Measurements from ENCODE around the gene SLC24A2.
"Not testable (repeated sequence)": the region's sequence is repeated elsewhere in the genome, so short reads cannot be mapped to it uniquely, and the experiment has no call there.

The SLC24A2 gene

GRCh38 chr9:19788614-19789271, at the start of gene SLC24A2:
TSS of gene SLC24A2 (minus strand) at chr9:19789037.
- DNase-seq (ENCODE audit: low read depth, low spot score), result no peak

GRCh38 chr9:19833331-19833730, 44.5 kb upstream of the SLC24A2 start:
- not testable (repeated sequence) for DNase-seq (ENCODE audit: low read depth, low spot score)

- DNase-seq (ENCODE audit: low read depth, low spot score), result no peak
Measured at GRCh38 chr9:19830796-19831195, 42.0 kb upstream of the SLC24A2 start.

DNA sequence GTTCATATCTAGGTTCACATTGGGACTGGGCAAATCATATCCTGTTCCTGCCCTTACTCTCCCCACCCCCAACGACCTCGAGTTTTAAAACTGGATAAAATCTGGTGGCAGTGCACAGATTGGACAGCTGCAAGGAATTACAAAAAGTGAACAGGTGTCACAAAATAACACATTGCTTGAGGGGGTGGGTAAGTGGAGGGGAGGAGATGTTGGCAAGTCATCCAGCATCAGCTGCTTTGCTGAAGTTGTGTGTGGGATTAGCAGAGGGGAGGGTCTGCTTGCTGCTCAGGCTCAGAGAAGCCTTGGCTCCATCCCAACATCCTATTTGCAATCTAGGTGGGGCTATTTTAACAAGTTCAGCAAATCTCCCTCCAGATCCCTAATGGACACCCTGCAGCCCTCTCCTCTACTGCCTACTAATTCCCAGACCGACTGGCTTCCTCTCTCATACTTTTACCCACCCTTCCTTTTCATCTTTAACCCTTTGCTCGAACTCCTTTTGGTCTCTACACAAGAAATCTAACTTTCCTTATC, 39.8 kb upstream of the SLC24A2 start:
- no peak for DNase-seq (ENCODE audit: low read depth, low spot score)

GRCh38 chr9:19816769-19817168, 27.9 kb upstream of the SLC24A2 start:
- no peak for DNase-seq (ENCODE audit: low read depth, low spot score)

GRCh38 chr9:19812194-19812593, 23.4 kb upstream of the SLC24A2 start:
- no peak for DNase-seq (ENCODE audit: low read depth, low spot score)

- no peak for DNase-seq (ENCODE audit: low read depth, low spot score)
Measured at GRCh38 chr9:19809422-19810269, 20.8 kb upstream of the SLC24A2 start.

- no peak for DNase-seq (ENCODE audit: low read depth, low spot score)
Measured at GRCh38 chr9:19807182-19807892, 18.5 kb upstream of the SLC24A2 start.

- no peak for DNase-seq (ENCODE audit: low read depth, low spot score)
Measured at GRCh38 chr9:19804431-19804830, 15.6 kb upstream of the SLC24A2 start.

DNA sequence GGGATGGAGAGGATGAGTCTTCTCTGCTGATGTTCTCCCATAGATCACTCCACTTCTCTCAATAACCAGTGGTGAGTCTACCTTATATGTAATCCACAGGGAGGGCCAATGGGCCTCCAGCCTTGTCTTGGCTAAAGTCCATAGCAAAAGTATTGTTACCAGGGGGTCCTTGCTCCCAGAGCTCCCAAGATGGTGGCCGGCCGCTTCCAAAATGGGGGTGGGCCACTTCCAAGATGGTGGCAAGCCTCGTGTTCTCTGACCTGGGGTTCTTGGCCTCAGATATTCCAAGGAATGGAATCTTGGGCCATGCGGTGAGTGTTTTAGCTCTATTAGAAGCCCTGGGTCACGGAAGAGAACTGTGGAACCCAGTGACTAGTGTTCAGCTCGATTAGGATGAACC, 12.0 kb upstream of the SLC24A2 start:
- DNase-seq (ENCODE audit: low read depth, low spot score), result no peak

DNA sequence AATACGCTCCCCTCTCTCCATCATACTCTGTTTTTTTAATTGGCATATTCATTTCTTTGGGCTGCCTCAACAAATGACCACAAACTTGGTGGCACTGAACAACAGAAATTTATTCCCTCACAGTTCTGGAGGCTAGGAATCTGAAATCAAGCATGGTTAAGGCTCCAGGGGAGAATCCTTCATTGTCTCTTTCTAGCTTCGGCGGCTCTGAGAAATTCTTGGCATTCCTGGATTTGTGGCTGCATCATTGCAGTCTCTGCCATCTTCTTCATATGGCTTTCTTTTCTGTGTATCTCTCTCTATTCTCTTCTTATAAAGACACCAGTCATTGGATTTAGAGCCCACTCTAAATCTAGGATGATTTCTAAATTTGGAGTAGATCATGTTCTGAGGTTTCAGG, 10.9 kb upstream of the SLC24A2 start:
- DNase-seq (ENCODE audit: low read depth, low spot score), result no peak

- DNase-seq (ENCODE audit: low read depth, low spot score), result no peak
Measured at GRCh38 chr9:19788152-19788551, 685 bp downstream of the SLC24A2 start.

GRCh38 chr9:19787672-19788071, 1.2 kb downstream of the SLC24A2 start:
- no peak for DNase-seq (ENCODE audit: low read depth, low spot score)

- no peak for DNase-seq (ENCODE audit: low read depth, low spot score)
Measured at GRCh38 chr9:19785230-19785629, 3.6 kb downstream of the SLC24A2 start.

GRCh38 chr9:19784136-19784535, 4.7 kb downstream of the SLC24A2 start:
- DNase-seq (ENCODE audit: low read depth, low spot score), result no peak

- DNase-seq (ENCODE audit: low read depth, low spot score), result no peak
Measured at GRCh38 chr9:19783500-19783899, 5.3 kb downstream of the SLC24A2 start.

GRCh38 chr9:19782005-19782404, 6.8 kb downstream of the SLC24A2 start:
- DNase-seq (ENCODE audit: low read depth, low spot score), result no peak

- DNase-seq (ENCODE audit: low read depth, low spot score), result no peak
Measured at GRCh38 chr9:19781240-19781639, 7.6 kb downstream of the SLC24A2 start.

- DNase-seq (ENCODE audit: low read depth, low spot score), result no peak
Measured at GRCh38 chr9:19771446-19771845, 17.4 kb downstream of the SLC24A2 start.

DNA sequence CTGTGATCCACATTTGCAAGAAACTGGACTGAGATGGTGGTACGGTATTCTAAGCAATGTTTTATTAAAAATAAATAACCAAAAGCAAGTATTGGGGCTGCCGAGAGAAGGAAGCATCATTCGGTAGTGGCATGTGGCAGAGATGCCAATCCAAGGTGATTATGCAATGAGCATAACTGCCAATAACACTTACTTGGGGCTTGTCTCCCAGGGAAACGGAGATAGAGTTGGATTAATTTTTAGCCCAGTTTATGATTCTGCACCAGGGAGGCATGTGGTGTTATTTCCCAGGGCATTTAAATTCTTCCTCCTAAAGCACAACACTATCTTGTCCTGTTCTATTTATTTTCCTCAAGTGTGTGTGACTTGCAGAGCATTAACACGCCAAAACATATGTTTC, 17.9 kb downstream of the SLC24A2 start:
- DNase-seq (ENCODE audit: low read depth, low spot score), result no peak

- DNase-seq (ENCODE audit: low read depth, low spot score), result no peak
Measured at GRCh38 chr9:19769213-19769612, 19.6 kb downstream of the SLC24A2 start.

DNA sequence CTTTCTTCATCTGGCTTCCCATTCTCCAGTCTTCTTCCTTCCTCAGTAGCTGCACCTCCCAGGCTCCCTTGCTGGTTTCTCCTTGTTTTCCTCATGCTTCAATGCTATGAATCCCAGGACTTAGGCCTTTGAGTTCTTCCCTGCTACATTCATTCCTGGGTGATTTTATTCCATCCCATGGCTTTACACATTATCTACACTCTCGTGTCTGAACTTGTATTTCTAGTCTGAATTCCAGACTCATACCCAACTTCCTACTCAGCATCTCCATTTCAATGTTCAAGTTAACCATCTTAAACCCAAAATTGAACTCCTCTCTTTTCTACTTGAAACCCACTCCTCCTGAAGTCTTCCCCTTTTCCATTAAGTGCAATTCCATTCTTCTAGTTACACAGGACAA, 20.0 kb downstream of the SLC24A2 start:
- DNase-seq (ENCODE audit: low read depth, low spot score), result no peak

Data from iPS DF 19.7 (cell line).